ENCODE data around the gene ING5. TPM values are rescaled to one million over a fixed set of nuclear protein-coding genes. Genes with fewer than 3 reads are reported as not detected.
A peak's percentile ranks its signal among the peaks of the same experiment; 100 is the strongest.

Gene ING5
- total RNA-seq, 1 donor from 2014 or later: 48.8 TPM

DNA sequence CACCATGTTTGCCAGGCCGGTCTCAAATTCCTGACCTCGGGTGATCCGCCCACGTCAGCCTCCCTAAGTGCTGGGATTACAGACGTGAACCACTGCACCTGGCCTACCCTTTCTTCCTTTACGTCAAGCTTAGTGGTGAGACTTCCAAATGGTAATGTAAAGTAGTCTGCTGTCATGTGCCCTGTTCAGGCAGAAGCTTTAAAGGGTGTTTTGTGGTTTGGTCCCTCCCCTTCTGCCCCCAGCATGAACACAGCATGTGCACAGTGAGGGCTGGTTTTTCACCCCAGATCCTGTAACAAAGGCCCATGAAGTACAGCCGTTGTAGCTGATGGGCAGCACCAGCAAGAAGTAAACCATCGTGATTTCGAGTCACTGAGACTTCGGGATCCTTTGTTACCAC lies 12.5 kb upstream of the ING5 start:
- peak overlapping the region; percentile 71 for H3K27ac Mint-ChIP-seq
- H3K27me3 Mint-ChIP-seq: no peaks in the 10 kb centered on the region
- no peaks in the 10 kb centered on the region for H3K9me3 Mint-ChIP-seq
- DNase-seq (ENCODE audit: extremely low spot score, unreplicated experiment): no peak
- TF ChIP-seq CTCF (conservative IDR thresholded peaks at IDR 0.05): no peak
- H3K36me3 Mint-ChIP-seq: peaks cover 5% of the 10 kb centered on the region
- H3K4me3 Mint-ChIP-seq: peak overlapping the region; percentile 41
- no peaks in the 10 kb centered on the region for H3K4me1 Mint-ChIP-seq (ENCODE audit: unreplicated experiment)

- peaks cover 5% of the 10 kb centered on the region for H3K36me3 Mint-ChIP-seq
- TF ChIP-seq CTCF (conservative IDR thresholded peaks at IDR 0.05): no peak
- no peaks in the 10 kb centered on the region for H3K27me3 Mint-ChIP-seq
- no peak overlapping the region for H3K4me3 Mint-ChIP-seq
- no peaks in the 10 kb centered on the region for H3K9me3 Mint-ChIP-seq
- H3K27ac Mint-ChIP-seq: no peak overlapping the region
- no peaks in the 10 kb centered on the region for H3K4me1 Mint-ChIP-seq (ENCODE audit: unreplicated experiment)
- DNase-seq (ENCODE audit: extremely low spot score, unreplicated experiment): no peak
These were observed 11.6 kb upstream of the ING5 start for GRCh38 chr2:241690202-241690717.

DNA sequence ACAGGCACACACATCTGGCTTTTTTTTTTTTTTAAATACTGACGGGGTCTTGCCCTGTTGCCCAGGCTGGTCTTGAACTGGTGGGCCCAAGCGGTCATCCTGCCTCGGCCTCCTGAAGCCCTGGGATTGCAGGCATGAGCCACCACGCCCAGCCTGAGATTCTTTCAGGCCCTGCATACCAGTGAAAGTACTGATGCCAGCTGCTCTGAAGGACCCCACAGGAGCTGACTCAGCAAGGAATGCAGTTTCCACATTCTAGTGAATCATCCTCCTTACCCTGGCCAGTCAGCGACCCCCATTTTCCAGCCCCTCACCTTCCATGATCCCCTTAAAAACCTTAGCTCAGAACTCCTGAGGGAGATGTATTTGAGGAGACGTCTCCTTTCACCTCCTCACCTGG lies 9.4 kb upstream of the ING5 start:
- Mint-ChIP-seq H3K9me3 (no peaks in the 10 kb centered on the region), H3K4me1 (ENCODE audit: unreplicated experiment) (peaks cover 2% of the 10 kb centered on the region), H3K36me3 (peaks cover 4% of the 10 kb centered on the region), H3K27me3 (no peaks in the 10 kb centered on the region), H3K27ac (no peak overlapping the region), H3K4me3 (no peak overlapping the region)
- DNase-seq (ENCODE audit: extremely low spot score, unreplicated experiment): no peak
- no peak for TF ChIP-seq CTCF (conservative IDR thresholded peaks at IDR 0.05)

- DNase-seq (ENCODE audit: extremely low spot score, unreplicated experiment): no peak
- no peak overlapping the region for H3K4me3 Mint-ChIP-seq
These were observed 6.2 kb upstream of the ING5 start for GRCh38 chr2:241695651-241696050.

DNA sequence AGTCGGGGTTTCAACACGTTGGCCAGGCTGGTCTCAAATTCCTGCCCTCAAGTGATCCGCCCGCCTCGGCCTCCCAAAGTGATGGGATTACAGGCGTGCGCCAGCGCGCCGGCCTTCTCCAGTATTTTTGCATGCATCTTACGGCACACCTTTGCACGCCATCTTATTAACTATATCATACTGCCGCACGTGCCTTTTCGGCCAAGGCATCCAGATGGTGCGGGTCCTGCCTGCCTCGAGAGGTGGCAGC lies 765 bp upstream of the ING5 start:
- H3K4me3 Mint-ChIP-seq: peak overlapping the region; percentile 94
- H3K27ac Mint-ChIP-seq: peak overlapping the region; percentile 96
- H3K9me3 Mint-ChIP-seq: peaks cover 6% of the 10 kb centered on the region
- DNase-seq (ENCODE audit: extremely low spot score, unreplicated experiment): no peak
- peaks cover 12% of the 10 kb centered on the region for H3K4me1 Mint-ChIP-seq (ENCODE audit: unreplicated experiment)
- peak; percentile 60 for TF ChIP-seq CTCF (conservative IDR thresholded peaks at IDR 0.05)
- H3K36me3 Mint-ChIP-seq: peaks cover 9% of the 10 kb centered on the region
- H3K27me3 Mint-ChIP-seq: no peaks in the 10 kb centered on the region

More at GRCh38 chr2:241695651-241696050, 6.2 kb upstream of the ING5 start:
- H3K36me3 Mint-ChIP-seq: peaks cover 4% of the 10 kb centered on the region
- no peaks in the 10 kb centered on the region for H3K27me3 Mint-ChIP-seq
- no peaks in the 10 kb centered on the region for H3K9me3 Mint-ChIP-seq
- TF ChIP-seq CTCF (conservative IDR thresholded peaks at IDR 0.05): no peak
- no peak overlapping the region for H3K27ac Mint-ChIP-seq
- peaks cover 8% of the 10 kb centered on the region for H3K4me1 Mint-ChIP-seq (ENCODE audit: unreplicated experiment)

Measured in type B pancreatic cell (in vitro differentiated cells).